IMR-90 (cell line): ENCODE results near the gene TM7SF3. TPM values are rescaled to one million over a fixed set of nuclear protein-coding genes. Genes with fewer than 3 reads are reported as not detected.
A peak's percentile ranks its signal among the peaks of the same experiment; 100 is the strongest.

Experiments
- ATAC-seq: fragments of 200-7000 bp; cut with Tn5 transposase; 2 replicates; pipeline ENCODE4 v1.9.1; 2020; ENCODE audit warnings: low read depth, mild to moderate bottlenecking, moderate library complexity
- BruUV-seq: library from RNA; stranded (reverse); fragments of 400-500 nt; replicated peaks from 2 replicates; lab custom pipeline; 2021; lab: Mats Ljungman, UMichigan
- CTCF ChIA-PET: fragments of 300-600 bp; formaldehyde crosslinking; extraction: SDS; loops from one replicate; lab custom pipeline; 2021; ENCODE audit warnings: antibody characterized with exemption; lab: Yijun Ruan, JAX
- POLR2A ChIA-PET: fragments of 300-600 bp; sonication (Branson Sonifier 250); formaldehyde crosslinking; loops from one replicate; lab custom pipeline; 2022; ENCODE audit warnings: antibody characterized with exemption; ENCODE audit not compliant: unreplicated experiment; lab: Charles Lee
- DNase-seq: peaks from one replicate; pipeline ENCODE4 v3.0.0; 2013
- H2AFZ ChIP-seq: replicated peaks from 2 replicates; pipeline ENCODE3; 2013; ENCODE audit warnings: low read length, mild to moderate bottlenecking; ENCODE audit not compliant: poor library complexity
- H2AK5ac ChIP-seq: 2 replicates; pipeline ENCODE4 v1.6.1; 2013; ENCODE audit warnings: low read depth, low read length, inconsistent platforms
- H2AK9ac ChIP-seq: replicated peaks from 2 replicates; pipeline ENCODE3; 2013; ENCODE audit warnings: mild to moderate bottlenecking, low read depth, low read length, moderate library complexity; ENCODE audit not compliant: poor library complexity
- H2BK120ac ChIP-seq: 2 replicates; pipeline ENCODE4 v1.6.1; 2013; ENCODE audit warnings: low read depth, low read length, inconsistent platforms
- H2BK15ac ChIP-seq: 3 replicates; pipeline ENCODE4 v1.6.1; 2013; ENCODE audit warnings: low read depth, low read length, inconsistent platforms
- H2BK20ac ChIP-seq: 2 replicates; pipeline ENCODE4 v1.6.1; 2013; ENCODE audit warnings: low read depth, mild to moderate bottlenecking, inconsistent platforms, low read length, moderate library complexity
- H2BK5ac ChIP-seq: 2 replicates; pipeline ENCODE4 v1.6.1; 2013; ENCODE audit warnings: mild to moderate bottlenecking, low read depth, low read length, inconsistent platforms; ENCODE audit not compliant: poor library complexity, severe bottlenecking
- H3K14ac ChIP-seq: replicated peaks from 2 replicates; pipeline ENCODE4 v1.6.1; 2013; ENCODE audit warnings: low read depth, low read length, inconsistent platforms
- H3K18ac ChIP-seq: 2 replicates; pipeline ENCODE4 v1.6.1; 2013; ENCODE audit warnings: low read depth, low read length, control low read depth
- H3K23ac ChIP-seq: 2 replicates; pipeline ENCODE4 v1.6.1; 2013; ENCODE audit warnings: low read depth, low read length, inconsistent platforms
- H3K27ac ChIP-seq: 2 replicates; pipeline ENCODE4 v1.5.1; 2013; ENCODE audit warnings: mild to moderate bottlenecking, control low read depth, low read length; ENCODE audit not compliant: insufficient read depth
- H3K27me3 ChIP-seq: 2 replicates; pipeline ENCODE4 v1.6.1; 2013; ENCODE audit warnings: low read length; ENCODE audit not compliant: control insufficient read depth, insufficient read depth
- H3K36me3 ChIP-seq: 2 replicates; pipeline ENCODE4 v1.6.1; 2013; ENCODE audit warnings: low read length, mixed read lengths; ENCODE audit not compliant: control insufficient read depth, insufficient read depth
- H3K4ac ChIP-seq: 2 replicates; pipeline ENCODE4 v1.6.1; 2013; ENCODE audit warnings: low read depth, low read length, inconsistent platforms
- H3K4me1 ChIP-seq: 2 replicates; pipeline ENCODE4 v1.6.1; 2013; ENCODE audit warnings: low read length, mixed read lengths; ENCODE audit not compliant: control insufficient read depth, insufficient read depth
- H3K4me2 ChIP-seq: 2 replicates; pipeline ENCODE4 v1.6.1; 2013; ENCODE audit warnings: low read depth, mild to moderate bottlenecking, control low read depth, low read length, moderate library complexity
- H3K4me3 ChIP-seq: 2 replicates; pipeline ENCODE4 v1.5.1; 2013; ENCODE audit warnings: low read depth, mild to moderate bottlenecking, control low read depth, low read length, moderate library complexity; ENCODE audit not compliant: insufficient read depth
- H3K56ac ChIP-seq: 2 replicates; pipeline ENCODE4 v1.6.1; 2013; ENCODE audit warnings: low read length, inconsistent platforms; ENCODE audit not compliant: insufficient read depth; ENCODE audit errors: extremely low read depth
- H3K79me1 ChIP-seq, 2 experiments: 2 replicates each; pipeline ENCODE4 v1.6.1; 2013; ENCODE audit warnings: low read length in 2 of 2, inconsistent platforms in 1 of 2, low read depth in 1 of 2
- H3K9ac ChIP-seq: 2 replicates; pipeline ENCODE4 v1.6.1; 2013; ENCODE audit warnings: low read depth, low read length, control low read depth
- H3K9me1 ChIP-seq: 2 replicates; pipeline ENCODE4 v1.6.1; 2013; ENCODE audit warnings: low read length, inconsistent platforms; ENCODE audit not compliant: insufficient read depth
- H3K9me3 ChIP-seq: 2 replicates; pipeline ENCODE4 v1.6.1; 2013; ENCODE audit warnings: low read length; ENCODE audit not compliant: control insufficient read depth, insufficient read depth
- H4K20me1 ChIP-seq: 2 replicates; pipeline ENCODE4 v1.6.1; 2013; ENCODE audit warnings: low read length, inconsistent platforms; ENCODE audit not compliant: insufficient read depth
- H4K5ac ChIP-seq: 2 replicates; pipeline ENCODE4 v1.6.1; 2013; ENCODE audit warnings: mild to moderate bottlenecking, low read depth, low read length, control low read depth
- H4K8ac ChIP-seq, 2 experiments: 2 replicates each; pipeline ENCODE4 v1.6.1; 2013; ENCODE audit warnings: low read depth in 2 of 2, low read length in 2 of 2, control low read depth in 1 of 2, inconsistent platforms in 1 of 2
- H4K91ac ChIP-seq: 2 replicates; pipeline ENCODE4 v1.6.1; 2013; ENCODE audit warnings: low read depth, low read length, inconsistent platforms; ENCODE audit not compliant: insufficient read depth
- BHLHE40 ChIP-seq: fragments of 150-350 bp; IDR thresholded peaks from 2 replicates; pipeline ENCODE4 v1.6.1; 2016; ENCODE audit warnings: mild to moderate bottlenecking, low read depth, low read length
- CHD1 ChIP-seq: IDR thresholded peaks from 2 replicates; pipeline ENCODE4 v1.6.1; 2012; ENCODE audit warnings: low read depth, low read length, improper control_type of control experiment
- ELK1 ChIP-seq: fragments of 150-350 bp; IDR thresholded peaks from 2 replicates; pipeline ENCODE4 v1.6.1; 2016; ENCODE audit warnings: low read depth, mild to moderate bottlenecking, low read length, moderate library complexity, borderline replicate concordance
- FOS ChIP-seq: fragments of 150-350 bp; IDR thresholded peaks from 2 replicates; pipeline ENCODE4 v1.6.1; 2016; ENCODE audit warnings: low read depth, low read length
- MAFK ChIP-seq: IDR thresholded peaks from 2 replicates; pipeline ENCODE4 v1.6.1; 2012; ENCODE audit warnings: low read depth, low read length, improper control_type of control experiment
- MAZ ChIP-seq: IDR thresholded peaks from 2 replicates; pipeline ENCODE4 v1.6.1; 2012; ENCODE audit warnings: low read depth, mild to moderate bottlenecking, low read length, improper control_type of control experiment, moderate library complexity, borderline replicate concordance
- NFE2L2 ChIP-seq: fragments of 150-350 bp; IDR thresholded peaks from 2 replicates; pipeline ENCODE4 v1.6.1; 2016; ENCODE audit warnings: low read depth, mild to moderate bottlenecking, low read length
- POLR2A ChIP-seq: IDR thresholded peaks from 2 replicates; pipeline ENCODE4 v1.6.1; 2012; ENCODE audit warnings: mild to moderate bottlenecking, low read depth, low read length
- RCOR1 ChIP-seq: IDR thresholded peaks from 2 replicates; pipeline ENCODE4 v1.6.1; 2012; ENCODE audit warnings: mild to moderate bottlenecking, low read length, improper control_type of control experiment; ENCODE audit not compliant: insufficient replicate concordance
- RFX5 ChIP-seq: IDR thresholded peaks from 2 replicates; pipeline ENCODE4 v1.8.0; 2012; ENCODE audit warnings: low read depth, mild to moderate bottlenecking, low read length, moderate library complexity
- SMC3 ChIP-seq: fragments of 150-350 bp; IDR thresholded peaks from 2 replicates; pipeline ENCODE4 v1.6.1; 2016; ENCODE audit warnings: low read depth, mild to moderate bottlenecking, antibody characterized with exemption, low read length, moderate library complexity
- WGBS, 2 experiments: methylation state at CpG; one replicate each; pipeline versions ENCODE4 v1.1.5 to v1.1.7; 2013; ENCODE audit warnings: missing lambda C conversion rate in 2 of 2; ENCODE audit not compliant: insufficient read length in 1 of 2; ENCODE audit errors: extremely low coverage in 2 of 2; 5-methylcytosine and 5-hydroxymethylcytosine counted together
- dilution Hi-C: fragments of 300-500 bp; cut with HindIII; formaldehyde crosslinking; loops from one replicate; pipeline ENCODE4 v1.14.3; 2018; ENCODE audit warnings: low sequenced_read_pairs; ENCODE audit not compliant: unreplicated experiment
- in situ Hi-C: fragments of 300-500 bp; cut with MboI; formaldehyde crosslinking; loops from 3 replicates; pipeline ENCODE4 v1.14.3; 2019; ENCODE audit warnings: low sequenced_read_pairs, inconsistent platforms, mixed read lengths
- intact Hi-C: fragments of 100-400 bp; cut with micrococcal nuclease; formaldehyde crosslinking; loops from 2 replicates; pipeline ENCODE4 v1.10.0; 2022
- polyA plus RNA-seq, 3 experiments: library from polyadenylated mRNA; depleted of rRNA; stranded (reverse); fragments of >200 nt; gene quantifications; 2 replicates each; pipeline ENCODE4 v1.2.3, GENCODE V29; 2012; ENCODE audit warnings: low replicate concordance in 1 of 3
- total RNA-seq: library from RNA; depleted of rRNA; stranded (reverse); fragments of >200 nt; gene quantifications from 2 replicates; pipeline ENCODE4 v1.2.3, GENCODE V29; 2012
- TF ChIP-seq, protein P1 (sequence below): conservative IDR thresholded peaks from 2 replicates; pipeline ENCODE4 v1.5.1; 2012; ENCODE audit warnings: mild to moderate bottlenecking, low read depth, low read length, improper control_type of control experiment
- TF ChIP-seq, protein P2 (sequence below): fragments of 150-350 bp; IDR thresholded peaks from 2 replicates; pipeline ENCODE4 v1.6.1; 2017; ENCODE audit warnings: mild to moderate bottlenecking, antibody characterized with exemption, low read length, low read depth

TM7SF3 gene
- total and polyA plus RNA-seq, 2 of the 4 experiments (the other 2 are of a cell fraction), result 35.3 to 46.6 TPM

DNA sequence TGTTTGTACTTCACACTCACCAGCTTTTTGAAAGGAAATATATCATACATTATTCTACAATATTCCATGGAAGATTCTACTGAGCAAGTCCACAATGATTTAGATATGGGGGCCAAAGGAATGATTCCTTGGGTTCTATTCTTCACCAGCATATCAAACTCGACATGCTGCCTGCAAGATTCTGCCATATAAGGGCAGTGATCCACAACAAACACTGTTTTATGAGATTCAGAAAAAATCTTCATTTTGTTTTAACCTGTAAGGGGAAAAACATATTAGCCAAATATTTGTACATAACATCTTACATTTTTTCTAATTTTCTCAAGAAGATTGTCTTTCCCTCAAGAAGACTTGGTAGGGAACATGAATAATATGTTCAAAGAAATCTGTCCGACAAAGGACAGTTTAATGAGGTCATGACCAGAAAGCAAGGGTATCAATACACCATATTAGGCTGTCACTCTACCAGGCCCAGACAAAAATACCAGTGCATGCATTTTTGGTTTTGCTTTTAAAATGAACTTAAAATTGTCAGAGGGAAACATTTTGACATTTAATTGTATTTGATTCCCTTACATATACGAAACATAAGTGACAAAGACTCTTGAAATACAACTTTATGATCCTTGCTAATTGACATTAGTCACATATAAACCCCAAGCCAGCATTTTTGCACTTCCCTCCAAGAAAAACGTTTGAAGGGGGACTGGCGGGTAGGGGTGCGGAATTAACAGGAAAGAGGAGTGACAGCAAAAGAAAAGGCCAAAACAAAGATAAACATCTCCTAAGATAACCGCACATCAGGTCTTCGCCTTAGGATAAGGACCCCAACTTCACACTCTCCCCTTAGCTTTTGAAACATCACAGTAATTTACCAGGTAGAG lies 77.4 kb downstream of the TM7SF3 start:
- ChIA-PET CTCF (no interaction called here), POLR2A (no interaction called here)
- Histone ChIP-seq H4K5ac (no peak overlapping the region), H4K20me1 (peaks cover 16% of the 10 kb centered on the region; the same call in 1 of the 2 replicates), H2BK20ac (no peak overlapping the region), H3K79me1 (peaks cover 14 to 44% of the 10 kb centered on the region in 2 experiments), H3K23ac (peak overlapping the region; percentile 85; the same call in 1 of the 2 replicates), H3K9ac (peak overlapping the region; percentile 72), H3K9me1 (no peaks in the 10 kb centered on the region; the same call in 1 of the 2 replicates), H3K4me3 (peak overlapping the region; percentile 89), H3K4me1 (peaks cover 2% of the 10 kb centered on the region), H3K4me2 (peak overlapping the region; percentile 76), H2AK9ac (no peak overlapping the region), H3K14ac (peak overlapping the region; percentile 97; the same call in 1 of the 2 replicates), H3K36me3 (no peaks in the 10 kb centered on the region), H4K91ac (no peak overlapping the region), H2BK15ac (no peak overlapping the region), H2AFZ (no peak overlapping the region), H3K9me3 (no peaks in the 10 kb centered on the region), H2AK5ac (no peak overlapping the region), H3K27me3 (no peaks in the 10 kb centered on the region), H3K18ac (no peak overlapping the region; the same call in 1 of the 2 replicates), H3K27ac (peak overlapping the region; percentile 32), H2BK5ac (peak overlapping the region; percentile 58), H3K4ac (peak overlapping the region; percentile 30; the same call in 1 of the 2 replicates), H3K56ac (peak overlapping the region; percentile 24), H4K8ac (peak overlapping the region; percentile 29 to 64; a peak in 3 of 4 replicates), H2BK120ac (no peak overlapping the region; the same call in 1 of the 2 replicates)
- DNase-seq (no peak), ATAC-seq (no peak)
- no TSS peak for BruUV-seq
- intact Hi-C loops (loop anchor here (5.0 kb wide), 1 partner anchor 76 kb away; the partner anchor contains the start of gene TM7SF3), in situ Hi-C loops (no loop called here), dilution Hi-C loops (no loop called here)
- no CpG with 5 or more reads among the region's 8 CpGs for WGBS, 2 experiments
- TF ChIP-seq RFX5, result no peak
- no peak for TF ChIP-seq CHD1
- TF ChIP-seq, protein P1, sequence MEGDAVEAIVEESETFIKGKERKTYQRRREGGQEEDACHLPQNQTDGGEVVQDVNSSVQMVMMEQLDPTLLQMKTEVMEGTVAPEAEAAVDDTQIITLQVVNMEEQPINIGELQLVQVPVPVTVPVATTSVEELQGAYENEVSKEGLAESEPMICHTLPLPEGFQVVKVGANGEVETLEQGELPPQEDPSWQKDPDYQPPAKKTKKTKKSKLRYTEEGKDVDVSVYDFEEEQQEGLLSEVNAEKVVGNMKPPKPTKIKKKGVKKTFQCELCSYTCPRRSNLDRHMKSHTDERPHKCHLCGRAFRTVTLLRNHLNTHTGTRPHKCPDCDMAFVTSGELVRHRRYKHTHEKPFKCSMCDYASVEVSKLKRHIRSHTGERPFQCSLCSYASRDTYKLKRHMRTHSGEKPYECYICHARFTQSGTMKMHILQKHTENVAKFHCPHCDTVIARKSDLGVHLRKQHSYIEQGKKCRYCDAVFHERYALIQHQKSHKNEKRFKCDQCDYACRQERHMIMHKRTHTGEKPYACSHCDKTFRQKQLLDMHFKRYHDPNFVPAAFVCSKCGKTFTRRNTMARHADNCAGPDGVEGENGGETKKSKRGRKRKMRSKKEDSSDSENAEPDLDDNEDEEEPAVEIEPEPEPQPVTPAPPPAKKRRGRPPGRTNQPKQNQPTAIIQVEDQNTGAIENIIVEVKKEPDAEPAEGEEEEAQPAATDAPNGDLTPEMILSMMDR, result no peak
- TF ChIP-seq POLR2A, result no peak
- TF ChIP-seq, protein P2, sequence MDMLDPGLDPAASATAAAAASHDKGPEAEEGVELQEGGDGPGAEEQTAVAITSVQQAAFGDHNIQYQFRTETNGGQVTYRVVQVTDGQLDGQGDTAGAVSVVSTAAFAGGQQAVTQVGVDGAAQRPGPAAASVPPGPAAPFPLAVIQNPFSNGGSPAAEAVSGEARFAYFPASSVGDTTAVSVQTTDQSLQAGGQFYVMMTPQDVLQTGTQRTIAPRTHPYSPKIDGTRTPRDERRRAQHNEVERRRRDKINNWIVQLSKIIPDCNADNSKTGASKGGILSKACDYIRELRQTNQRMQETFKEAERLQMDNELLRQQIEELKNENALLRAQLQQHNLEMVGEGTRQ, result no peak
- no peak for TF ChIP-seq MAZ
- TF ChIP-seq ELK1, result no peak
- no peak for TF ChIP-seq BHLHE40
- no peak for TF ChIP-seq SMC3
- TF ChIP-seq NFE2L2, result no peak
- no peak for TF ChIP-seq MAFK
- no peak for TF ChIP-seq RCOR1
- TF ChIP-seq FOS, result no peak
